Effector memory CD8-positive, alpha-beta T cell (primary cell): ENCODE measurements around the gene ABCC4.
"Not testable (repeated sequence)": the region's sequence is repeated elsewhere in the genome, so short reads cannot be mapped to it uniquely, and the experiment has no call there.

Experiments
- ATAC-seq: fragments of 150-1000 bp; cut with Tn5 transposase; replicated peaks from 2 replicates; pipeline ENCODE4 v1.10.0; 2021; ENCODE audit warnings: mild to moderate bottlenecking, moderate library complexity
- DNase-seq, 3 experiments: peaks; one replicate each; pipeline ENCODE4 v3.0.0; 2021
- H3K27ac Mint-ChIP-seq, 2 donors: one replicate each; pipeline ENCODE4 v1.8.0; 2022; ENCODE audit warnings: mild to moderate bottlenecking in 2 of 2, mixed read lengths in 2 of 2, moderate library complexity in 2 of 2
- H3K27me3 Mint-ChIP-seq, 2 donors: one replicate each; pipeline ENCODE4 v1.8.0; 2022; ENCODE audit warnings: mixed read lengths in 2 of 2
- H3K36me3 Mint-ChIP-seq: one replicate; pipeline ENCODE4 v1.8.0; 2022; ENCODE audit warnings: mild to moderate bottlenecking, moderate library complexity, mixed read lengths; ENCODE audit not compliant: insufficient read depth
- H3K4me1 Mint-ChIP-seq, 2 donors: one replicate each; pipeline ENCODE4 v1.8.0; 2022; ENCODE audit warnings: low read depth in 2 of 2, mixed read lengths in 2 of 2
- H3K4me3 Mint-ChIP-seq, 2 donors: one replicate each; pipeline ENCODE4 v1.8.0; 2022; ENCODE audit warnings: mild to moderate bottlenecking in 2 of 2, mixed read lengths in 2 of 2, moderate library complexity in 2 of 2
- H3K9me3 Mint-ChIP-seq, 2 donors: one replicate each; pipeline ENCODE4 v1.8.0; 2022; ENCODE audit warnings: mixed read lengths in 2 of 2

ABCC4 gene

GRCh38 chr13:95204231-95204765 is 97.0 kb downstream of the ABCC4 start:
- H3K27me3 Mint-ChIP-seq: no peaks in the 10 kb centered on the region
- peaks cover 11% of the 10 kb centered on the region for H3K36me3 Mint-ChIP-seq
- no peaks in the 10 kb centered on the region for H3K9me3 Mint-ChIP-seq
- DNase-seq (no peak), ATAC-seq (no peak)
- H3K4me1 Mint-ChIP-seq: no peaks in the 10 kb centered on the region
- H3K4me3 Mint-ChIP-seq: no peak overlapping the region
- no peak overlapping the region for H3K27ac Mint-ChIP-seq

GRCh38 chr13:95201814-95202651 is 99.2 kb downstream of the ABCC4 start:
- no peak for ATAC-seq
- no peak for DNase-seq
- H3K9me3 Mint-ChIP-seq: no peaks in the 10 kb centered on the region
- H3K4me3 Mint-ChIP-seq: no peak overlapping the region
- H3K27ac Mint-ChIP-seq: no peak overlapping the region
- peaks cover 5% of the 10 kb centered on the region for H3K36me3 Mint-ChIP-seq
- H3K27me3 Mint-ChIP-seq: no peaks in the 10 kb centered on the region
- no peaks in the 10 kb centered on the region for H3K4me1 Mint-ChIP-seq

GRCh38 chr13:95200386-95200957 is 100.8 kb downstream of the ABCC4 start:
- H3K27me3 Mint-ChIP-seq, DNase-seq, H3K27ac Mint-ChIP-seq, H3K4me1 Mint-ChIP-seq, H3K4me3 Mint-ChIP-seq, H3K36me3 Mint-ChIP-seq, ATAC-seq, H3K9me3 Mint-ChIP-seq: not testable (repeated sequence)

GRCh38 chr13:95199896-95200295 is 101.4 kb downstream of the ABCC4 start:
- H3K4me1 Mint-ChIP-seq: peaks cover 0 to 3% of the 10 kb centered on the region in 2 donors
- ATAC-seq (no peak), DNase-seq (no peak)
- H3K27me3 Mint-ChIP-seq: no peaks in the 10 kb centered on the region
- H3K9me3 Mint-ChIP-seq: no peaks in the 10 kb centered on the region
- H3K4me3 Mint-ChIP-seq: no peak overlapping the region
- H3K36me3 Mint-ChIP-seq: peaks cover 5% of the 10 kb centered on the region
- H3K27ac Mint-ChIP-seq: no peak overlapping the region

GRCh38 chr13:95198606-95199005 is 102.6 kb downstream of the ABCC4 start:
- not testable (repeated sequence) for H3K27me3 Mint-ChIP-seq, ATAC-seq, H3K4me3 Mint-ChIP-seq, DNase-seq, H3K4me1 Mint-ChIP-seq, H3K27ac Mint-ChIP-seq, H3K36me3 Mint-ChIP-seq, H3K9me3 Mint-ChIP-seq

- ATAC-seq (no peak), DNase-seq (no peak)
- peaks cover 0 to 3% of the 10 kb centered on the region in 2 donors for H3K4me1 Mint-ChIP-seq
- H3K36me3 Mint-ChIP-seq: no peaks in the 10 kb centered on the region
- H3K27me3 Mint-ChIP-seq: no peaks in the 10 kb centered on the region
- H3K9me3 Mint-ChIP-seq: no peaks in the 10 kb centered on the region
- H3K4me3 Mint-ChIP-seq: no peak overlapping the region
- no peak overlapping the region for H3K27ac Mint-ChIP-seq
These were observed 103.7 kb downstream of the ABCC4 start for GRCh38 chr13:95197548-95197947.

GRCh38 chr13:95195146-95195545 is 106.1 kb downstream of the ABCC4 start:
- Mint-ChIP-seq H3K36me3 (no peaks in the 10 kb centered on the region), H3K27ac (no peak overlapping the region), H3K4me1 (peaks cover 0 to 3% of the 10 kb centered on the region in 2 donors), H3K4me3 (no peak overlapping the region), H3K27me3 (no peaks in the 10 kb centered on the region), H3K9me3 (no peaks in the 10 kb centered on the region)
- DNase-seq: no peak
- no peak for ATAC-seq

- ATAC-seq (no peak), DNase-seq (no peak)
- Mint-ChIP-seq H3K27me3 (no peaks in the 10 kb centered on the region), H3K4me1 (peaks cover 0 to 3% of the 10 kb centered on the region in 2 donors), H3K36me3 (peaks cover 7% of the 10 kb centered on the region), H3K4me3 (no peak overlapping the region), H3K27ac (no peak overlapping the region), H3K9me3 (no peaks in the 10 kb centered on the region)
These were observed 107.6 kb downstream of the ABCC4 start for GRCh38 chr13:95193509-95194230.

- Mint-ChIP-seq H3K27ac (peak overlapping the region in 1 of 2 donors; percentile 10), H3K4me1 (peaks cover 0 to 3% of the 10 kb centered on the region in 2 donors), H3K9me3 (no peaks in the 10 kb centered on the region), H3K4me3 (no peak overlapping the region), H3K36me3 (peaks cover 7% of the 10 kb centered on the region), H3K27me3 (no peaks in the 10 kb centered on the region)
- ATAC-seq (no peak), DNase-seq (no peak)
These were observed 108.3 kb downstream of the ABCC4 start for GRCh38 chr13:95192998-95193397.

- H3K4me3 Mint-ChIP-seq, DNase-seq, ATAC-seq, H3K4me1 Mint-ChIP-seq, H3K27me3 Mint-ChIP-seq, H3K36me3 Mint-ChIP-seq, H3K9me3 Mint-ChIP-seq: not testable (repeated sequence)
- H3K27ac Mint-ChIP-seq: peak overlapping the region in 1 of 2 donors; percentile 10
These were observed 108.7 kb downstream of the ABCC4 start for GRCh38 chr13:95192564-95192945.

GRCh38 chr13:95191821-95192563 is 109.3 kb downstream of the ABCC4 start:
- Mint-ChIP-seq H3K27ac (no peak overlapping the region), H3K4me3 (no peak overlapping the region), H3K36me3 (peaks cover 7% of the 10 kb centered on the region), H3K27me3 (no peaks in the 10 kb centered on the region), H3K9me3 (no peaks in the 10 kb centered on the region), H3K4me1 (peaks cover 0 to 3% of the 10 kb centered on the region in 2 donors)
- ATAC-seq (peak; percentile 65), DNase-seq (peak; percentile 40 to 52 (median 50))

GRCh38 chr13:95188128-95188527 is 113.1 kb downstream of the ABCC4 start:
- peaks cover 4 to 17% of the 10 kb centered on the region in 2 donors for H3K4me1 Mint-ChIP-seq

GRCh38 chr13:95185851-95186250 is 115.4 kb downstream of the ABCC4 start:
- Mint-ChIP-seq H3K36me3 (peaks cover 7% of the 10 kb centered on the region), H3K4me3 (peak overlapping the region; percentile 77 to 78), H3K27me3 (no peaks in the 10 kb centered on the region), H3K27ac (peak overlapping the region; percentile 90), H3K4me1 (peaks cover 10 to 21% of the 10 kb centered on the region in 2 donors), H3K9me3 (no peaks in the 10 kb centered on the region)
- DNase-seq (peak; percentile 8 to 18 (median 9)), ATAC-seq (peak; percentile 88)

More at GRCh38 chr13:95188128-95188527, 113.1 kb downstream of the ABCC4 start:
- Mint-ChIP-seq H3K4me3 (peak overlapping the region in 1 of 2 donors; percentile 79), H3K36me3 (peaks cover 7% of the 10 kb centered on the region), H3K27ac (no peak overlapping the region), H3K9me3 (no peaks in the 10 kb centered on the region), H3K27me3 (no peaks in the 10 kb centered on the region)
- no peak for ATAC-seq
- no peak for DNase-seq
